HG02943 (cell line): Measurements from ENCODE around the gene GMPPA.

Experiments
- ATAC-seq: cut with Tn5 transposase; IDR thresholded peaks from one replicate; pipeline ENCODE4 v1.9.1; 2021; ENCODE audit warnings: mild to moderate bottlenecking, low read depth, moderate library complexity; ENCODE audit not compliant: unreplicated experiment

The GMPPA gene

GRCh38 chr2:219498280-219499057, at the start of gene GMPPA:
GMPPA (plus strand) TSS chr2:219498891; CDS start chr2:219499976, 1,085 bp downstream.
- peak; percentile 94 for ATAC-seq

GRCh38 chr2:219449609-219450008, 49.1 kb upstream of the GMPPA start:
- ATAC-seq: no peak

DNA sequence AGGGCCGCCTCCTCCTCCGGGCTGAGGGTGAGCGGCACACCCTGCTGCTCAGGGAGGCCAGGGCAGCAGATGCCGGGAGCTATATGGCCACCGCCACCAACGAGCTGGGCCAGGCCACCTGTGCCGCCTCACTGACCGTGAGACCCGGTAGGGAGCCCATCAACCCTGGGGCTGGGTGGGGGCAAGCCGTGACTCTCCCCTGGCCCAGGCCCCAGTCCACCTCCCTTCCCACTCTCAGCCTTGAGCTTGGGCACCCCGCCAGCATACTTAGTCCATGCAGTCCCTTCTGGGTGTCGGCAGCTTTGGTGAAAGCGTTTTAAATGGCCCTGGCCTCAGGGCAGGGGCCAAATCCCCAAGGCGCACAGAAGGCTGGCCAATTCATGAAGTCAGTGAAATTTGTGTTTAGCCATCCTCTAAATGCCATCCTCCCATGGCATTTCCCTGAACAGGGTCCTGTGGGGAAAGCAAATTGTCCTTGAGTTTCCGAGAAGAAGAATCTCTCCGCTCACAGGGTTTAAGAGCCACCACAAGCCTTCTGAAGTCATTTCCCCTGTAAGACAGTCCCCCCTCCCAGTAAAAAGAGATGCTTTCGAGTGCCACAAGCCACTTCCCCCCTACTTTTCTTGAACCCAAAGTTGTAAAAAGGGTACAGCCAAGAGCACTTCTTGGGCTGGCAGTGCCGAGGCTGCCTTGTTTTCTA, 46.9 kb upstream of the GMPPA start:
- no peak for ATAC-seq

- ATAC-seq: no peak
Measured at GRCh38 chr2:219452361-219453317, 46.1 kb upstream of the GMPPA start.

GRCh38 chr2:219453671-219454590, 44.8 kb upstream of the GMPPA start:
- no peak for ATAC-seq

DNA sequence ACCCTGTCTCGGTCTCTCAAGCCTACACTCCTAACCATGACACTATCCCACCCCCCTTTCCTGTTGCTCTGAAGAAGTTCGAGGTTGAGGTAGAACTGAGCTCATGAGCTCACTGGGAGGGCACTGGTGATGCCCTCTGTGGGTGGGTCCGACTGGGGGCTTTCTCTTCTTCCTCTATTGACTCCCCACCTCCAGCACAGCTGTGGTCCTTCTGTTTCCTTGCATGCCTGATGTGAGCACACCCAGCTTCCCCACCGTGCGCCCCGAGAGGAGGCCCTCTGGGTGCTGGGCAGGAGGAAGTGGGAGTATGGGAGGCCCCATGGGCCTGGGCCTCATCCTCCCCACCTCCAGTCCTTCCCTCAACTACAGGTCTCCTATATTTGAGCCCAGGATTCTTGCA, 43.1 kb upstream of the GMPPA start:
- no peak for ATAC-seq

GRCh38 chr2:219457784-219458369, 40.8 kb upstream of the GMPPA start:
- ATAC-seq: no peak

GRCh38 chr2:219458996-219459395, 39.7 kb upstream of the GMPPA start:
- ATAC-seq: no peak

DNA sequence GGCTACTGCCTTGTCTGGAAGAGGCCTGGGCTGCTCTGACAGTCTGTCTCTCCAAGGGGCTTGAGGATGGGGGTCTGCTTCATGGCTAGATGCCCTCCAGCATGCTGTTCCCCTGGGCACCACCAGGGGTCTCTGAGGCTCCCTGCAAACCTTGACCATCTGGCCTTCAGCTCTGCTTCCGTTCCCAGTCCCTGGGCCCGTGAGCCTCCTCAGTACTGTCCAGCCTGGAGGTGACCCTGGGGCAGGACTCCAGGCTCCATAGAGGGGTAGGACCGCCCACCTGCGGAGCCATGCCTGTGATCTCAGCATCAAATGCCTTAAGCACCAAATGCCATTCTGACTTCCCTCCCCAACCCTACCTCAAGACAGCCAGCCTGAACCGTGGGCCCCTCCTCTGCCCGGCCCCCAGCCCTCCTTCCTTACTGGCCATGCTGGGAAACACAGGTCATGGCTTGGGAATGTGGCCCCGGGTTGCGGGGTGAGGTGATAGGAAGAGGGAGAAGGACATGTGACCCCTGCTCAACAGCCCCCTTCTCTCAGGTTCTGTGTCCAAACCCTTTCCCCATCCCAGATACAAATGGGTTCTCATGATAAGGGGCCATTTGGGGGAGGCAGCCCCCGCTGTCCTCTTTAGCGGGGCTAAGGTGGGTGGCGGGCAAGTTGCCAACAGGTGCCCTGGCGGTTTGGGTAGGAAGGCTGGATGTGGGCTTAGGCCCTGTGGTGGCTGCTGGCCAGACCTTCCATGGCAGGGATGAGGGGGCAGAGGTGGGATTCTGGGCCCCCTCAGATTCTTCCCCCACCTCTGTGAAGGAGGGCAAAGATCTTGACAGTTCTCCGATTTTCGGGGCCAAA, 39.0 kb upstream of the GMPPA start:
- ATAC-seq: no peak

- ATAC-seq: no peak
Measured at GRCh38 chr2:219460424-219460926, 38.2 kb upstream of the GMPPA start.

GRCh38 chr2:219461047-219461514, 37.6 kb upstream of the GMPPA start:
- ATAC-seq: no peak

DNA sequence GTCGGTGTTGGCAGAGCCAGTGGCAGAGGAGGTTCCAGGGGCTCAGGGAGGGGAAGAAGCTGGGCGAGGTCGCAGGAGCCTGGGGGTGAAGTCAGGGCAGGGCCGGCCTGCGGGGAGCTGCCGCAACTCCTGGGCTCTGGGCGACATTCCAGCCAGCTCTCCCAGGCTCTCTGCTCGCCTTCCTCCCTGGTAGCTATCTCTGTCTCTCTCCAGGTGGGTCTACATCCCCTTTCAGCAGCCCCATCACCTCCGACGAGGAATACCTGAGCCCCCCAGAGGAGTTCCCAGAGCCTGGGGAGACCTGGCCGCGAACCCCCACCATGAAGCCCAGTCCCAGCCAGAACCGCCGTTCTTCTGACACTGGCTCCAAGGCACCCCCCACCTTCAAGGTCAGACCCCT, 37.0 kb upstream of the GMPPA start:
- no peak for ATAC-seq

DNA sequence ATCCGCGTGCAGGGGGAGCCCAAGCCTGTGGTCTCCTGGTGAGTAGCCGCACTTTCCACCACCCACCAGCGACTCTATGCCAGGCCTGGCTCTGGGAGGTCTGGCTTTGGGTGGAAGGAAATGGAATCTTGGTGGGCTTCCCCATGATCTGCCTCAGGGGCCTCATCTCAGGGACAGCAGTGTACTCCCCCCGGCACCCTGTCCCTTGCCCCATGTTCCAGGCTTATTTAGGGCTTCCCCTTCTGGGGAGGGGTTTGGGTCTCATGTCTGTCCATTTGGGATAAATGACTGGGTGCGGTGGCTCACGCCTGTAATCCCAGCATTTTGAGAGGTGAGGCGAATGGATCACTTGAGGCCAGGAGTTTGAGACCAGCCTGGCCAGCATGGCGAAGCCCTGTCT, 36.3 kb upstream of the GMPPA start:
- no peak for ATAC-seq

DNA sequence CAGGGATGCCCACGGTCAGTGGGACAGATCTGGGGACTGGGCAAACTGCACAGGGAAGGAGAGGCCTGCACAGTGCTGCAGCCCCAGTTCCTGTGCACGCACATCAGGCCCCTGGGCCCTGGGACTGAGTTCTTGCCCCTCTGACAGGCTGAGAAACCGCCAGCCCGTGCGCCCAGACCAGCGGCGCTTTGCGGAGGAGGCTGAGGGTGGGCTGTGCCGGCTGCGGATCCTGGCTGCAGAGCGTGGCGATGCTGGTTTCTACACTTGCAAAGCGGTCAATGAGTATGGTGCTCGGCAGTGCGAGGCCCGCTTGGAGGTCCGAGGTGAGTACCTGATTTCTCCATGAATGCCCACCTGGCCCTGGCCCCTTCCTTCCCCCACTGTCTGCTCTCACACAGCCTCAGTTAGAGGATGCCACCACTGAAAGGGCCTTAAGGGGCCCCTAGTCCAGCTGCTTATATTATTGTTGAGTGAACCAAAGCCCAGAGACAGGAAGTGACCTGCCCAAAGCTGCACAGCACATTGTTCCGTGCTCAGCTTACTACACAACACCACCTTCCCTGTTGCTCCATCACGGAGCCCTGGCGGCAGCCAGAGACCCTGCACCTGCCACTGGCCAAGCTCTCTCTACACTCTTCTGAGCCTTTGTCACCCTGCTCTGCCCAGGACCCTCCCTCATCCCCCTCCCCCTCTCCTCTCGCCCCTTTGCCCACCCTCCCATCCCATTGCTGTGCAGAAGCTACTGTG, 34.2 kb upstream of the GMPPA start:
- no peak for ATAC-seq

GRCh38 chr2:219465659-219466561, 32.8 kb upstream of the GMPPA start:
- no peak for ATAC-seq
